ENCODE results near the gene BAX. TPM values are rescaled to one million over a fixed set of nuclear protein-coding genes. Genes with fewer than 3 reads are reported as not detected.

BAX gene
- total and polyA plus RNA-seq, 9 of the 15 experiments (the other 6 are each of a cell fraction or from before 2014, with no cell fraction given), result 3.2 to 95.4 (median 44.5) TPM

- TF ChIP-seq FOXJ2 (tag; IDR thresholded peaks at IDR 0.05) (no peak), SMARCA4 (IDR thresholded peaks at IDR 0.05) (peak; percentile 57; the same call in 1 of the 2 replicates), PPARD (CRISPR knock-in tag; IDR thresholded peaks at IDR 0.05) (no peak), ZSCAN32 (CRISPR knock-in tag; IDR thresholded peaks at IDR 0.05) (no peak), FOSL1 (tag; conservative IDR thresholded peaks at IDR 0.05) (no peak), XRCC3 (IDR thresholded peaks at IDR 0.05) (no peak), ZNF586 (CRISPR knock-in tag; conservative IDR thresholded peaks at IDR 0.05) (no peak), NR2C1 (IDR thresholded peaks at IDR 0.05) (no peak), NR2C1 (tag; IDR thresholded peaks at IDR 0.05) (no peak), NUFIP1 (IDR thresholded peaks at IDR 0.05; ENCODE audit: partially characterized antibody) (no peak), TARDBP (IDR thresholded peaks at IDR 0.05) (no peak), ARID1B (IDR thresholded peaks at IDR 0.05) (peak; percentile 57), SMARCC2 (IDR thresholded peaks at IDR 0.05; ENCODE audit: low read depth) (0 out of 2 replicates have a peak, but pooled peaks have one; percentile 24), MYBL2 (IDR thresholded peaks at IDR 0.05; ENCODE audit: low read depth) (no peak), MYBL2 (CRISPR knock-in tag; IDR thresholded peaks at IDR 0.05; ENCODE audit: borderline replicate concordance) (no peak), PHTF2 (CRISPR knock-in tag; IDR thresholded peaks at IDR 0.05) (no peak), ZFX (CRISPR knock-in tag; IDR thresholded peaks at IDR 0.05) (peak; percentile 68), NELFE (IDR thresholded peaks at IDR 0.05; ENCODE audit: insufficient read depth, insufficient read length) (no peak), JUND (IDR thresholded peaks at IDR 0.05; ENCODE audit: borderline replicate concordance, low read depth, low read length) (no peak), JUND (tag; IDR thresholded peaks at IDR 0.05; ENCODE audit: borderline replicate concordance, low read depth, low read length) (no peak)
- TF ChIP-seq, protein P1, sequence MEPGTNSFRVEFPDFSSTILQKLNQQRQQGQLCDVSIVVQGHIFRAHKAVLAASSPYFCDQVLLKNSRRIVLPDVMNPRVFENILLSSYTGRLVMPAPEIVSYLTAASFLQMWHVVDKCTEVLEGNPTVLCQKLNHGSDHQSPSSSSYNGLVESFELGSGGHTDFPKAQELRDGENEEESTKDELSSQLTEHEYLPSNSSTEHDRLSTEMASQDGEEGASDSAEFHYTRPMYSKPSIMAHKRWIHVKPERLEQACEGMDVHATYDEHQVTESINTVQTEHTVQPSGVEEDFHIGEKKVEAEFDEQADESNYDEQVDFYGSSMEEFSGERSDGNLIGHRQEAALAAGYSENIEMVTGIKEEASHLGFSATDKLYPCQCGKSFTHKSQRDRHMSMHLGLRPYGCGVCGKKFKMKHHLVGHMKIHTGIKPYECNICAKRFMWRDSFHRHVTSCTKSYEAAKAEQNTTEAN (CRISPR knock-in tag; IDR thresholded peaks at IDR 0.05), result no peak
- TF ChIP-seq, protein P2, sequence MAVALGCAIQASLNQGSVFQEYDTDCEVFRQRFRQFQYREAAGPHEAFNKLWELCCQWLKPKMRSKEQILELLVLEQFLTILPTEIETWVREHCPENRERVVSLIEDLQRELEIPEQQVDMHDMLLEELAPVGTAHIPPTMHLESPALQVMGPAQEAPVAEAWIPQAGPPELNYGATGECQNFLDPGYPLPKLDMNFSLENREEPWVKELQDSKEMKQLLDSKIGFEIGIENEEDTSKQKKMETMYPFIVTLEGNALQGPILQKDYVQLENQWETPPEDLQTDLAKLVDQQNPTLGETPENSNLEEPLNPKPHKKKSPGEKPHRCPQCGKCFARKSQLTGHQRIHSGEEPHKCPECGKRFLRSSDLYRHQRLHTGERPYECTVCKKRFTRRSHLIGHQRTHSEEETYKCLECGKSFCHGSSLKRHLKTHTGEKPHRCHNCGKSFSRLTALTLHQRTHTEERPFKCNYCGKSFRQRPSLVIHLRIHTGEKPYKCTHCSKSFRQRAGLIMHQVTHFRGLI (CRISPR knock-in tag; IDR thresholded peaks at IDR 0.05), result no peak
- TF ChIP-seq, protein P3, sequence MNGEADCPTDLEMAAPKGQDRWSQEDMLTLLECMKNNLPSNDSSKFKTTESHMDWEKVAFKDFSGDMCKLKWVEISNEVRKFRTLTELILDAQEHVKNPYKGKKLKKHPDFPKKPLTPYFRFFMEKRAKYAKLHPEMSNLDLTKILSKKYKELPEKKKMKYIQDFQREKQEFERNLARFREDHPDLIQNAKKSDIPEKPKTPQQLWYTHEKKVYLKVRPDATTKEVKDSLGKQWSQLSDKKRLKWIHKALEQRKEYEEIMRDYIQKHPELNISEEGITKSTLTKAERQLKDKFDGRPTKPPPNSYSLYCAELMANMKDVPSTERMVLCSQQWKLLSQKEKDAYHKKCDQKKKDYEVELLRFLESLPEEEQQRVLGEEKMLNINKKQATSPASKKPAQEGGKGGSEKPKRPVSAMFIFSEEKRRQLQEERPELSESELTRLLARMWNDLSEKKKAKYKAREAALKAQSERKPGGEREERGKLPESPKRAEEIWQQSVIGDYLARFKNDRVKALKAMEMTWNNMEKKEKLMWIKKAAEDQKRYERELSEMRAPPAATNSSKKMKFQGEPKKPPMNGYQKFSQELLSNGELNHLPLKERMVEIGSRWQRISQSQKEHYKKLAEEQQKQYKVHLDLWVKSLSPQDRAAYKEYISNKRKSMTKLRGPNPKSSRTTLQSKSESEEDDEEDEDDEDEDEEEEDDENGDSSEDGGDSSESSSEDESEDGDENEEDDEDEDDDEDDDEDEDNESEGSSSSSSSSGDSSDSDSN (IDR thresholded peaks at IDR 0.05; ENCODE audit: borderline replicate concordance in 1 of 2, low read depth in 2 of 2, low read length in 2 of 2), result no peak
Measured at GRCh38 chr19:48953990-48954594, 583 bp upstream of the BAX start (continued).
